Measurements from ENCODE around the gene LTBP1. TPM values are rescaled to one million over a fixed set of nuclear protein-coding genes. Genes with fewer than 3 reads are reported as not detected.

The LTBP1 gene
- total and polyA plus RNA-seq, 2 experiments from 2014 or later = 15.7 to 49.8 TPM

DNA sequence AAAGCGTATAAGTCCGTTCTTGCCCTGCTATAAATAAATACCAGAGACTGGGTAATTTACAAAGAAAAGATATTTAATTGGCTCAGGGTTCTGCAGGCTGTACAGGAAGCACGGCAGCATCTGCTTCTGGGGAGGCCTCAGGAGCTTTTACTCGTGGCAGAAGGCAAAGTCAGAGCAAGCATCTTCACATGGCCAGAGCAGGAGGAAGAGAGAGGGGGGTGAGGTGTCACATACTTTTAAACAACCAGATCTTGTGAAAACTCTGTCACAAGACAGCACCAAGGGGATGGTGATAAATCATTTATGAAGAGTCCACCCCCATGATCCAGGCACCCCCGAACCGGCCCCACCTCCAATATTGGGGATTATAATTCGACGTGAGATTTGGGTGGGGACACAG is 130.6 kb downstream of the LTBP1 start:
- H4K20me1 ChIP-seq (replicated peaks; ENCODE audit: insufficient read depth) = no peaks in the 10 kb centered on the region; the same call in 1 of the 2 replicates
- Mint-ChIP-seq H3K27me3 (ENCODE audit: insufficient read depth, low read depth, poor library complexity) (no peaks in the 10 kb centered on the region), H3K27ac (no peak overlapping the region), H3K4me1 (no peaks in the 10 kb centered on the region), H3K4me3 (no peak overlapping the region), H3K9me3 (no peaks in the 10 kb centered on the region; the same call in 2 of the 3 replicates), H3K36me3 (ENCODE audit: low read depth) (no peaks in the 10 kb centered on the region)
- ATAC-seq (no peak), DNase-seq (ENCODE audit: low spot score) (no peak)
- no peaks in the 10 kb centered on the region for H3K4me1 ChIP-seq (ENCODE audit: insufficient read depth)
- no peaks in the 10 kb centered on the region for H3F3A ChIP-seq (replicated peaks; ENCODE audit: low read depth)
- no peak overlapping the region for H3K4me2 ChIP-seq
- H3K4me3 ChIP-seq = no peak overlapping the region
- TF ChIP-seq, protein P1, sequence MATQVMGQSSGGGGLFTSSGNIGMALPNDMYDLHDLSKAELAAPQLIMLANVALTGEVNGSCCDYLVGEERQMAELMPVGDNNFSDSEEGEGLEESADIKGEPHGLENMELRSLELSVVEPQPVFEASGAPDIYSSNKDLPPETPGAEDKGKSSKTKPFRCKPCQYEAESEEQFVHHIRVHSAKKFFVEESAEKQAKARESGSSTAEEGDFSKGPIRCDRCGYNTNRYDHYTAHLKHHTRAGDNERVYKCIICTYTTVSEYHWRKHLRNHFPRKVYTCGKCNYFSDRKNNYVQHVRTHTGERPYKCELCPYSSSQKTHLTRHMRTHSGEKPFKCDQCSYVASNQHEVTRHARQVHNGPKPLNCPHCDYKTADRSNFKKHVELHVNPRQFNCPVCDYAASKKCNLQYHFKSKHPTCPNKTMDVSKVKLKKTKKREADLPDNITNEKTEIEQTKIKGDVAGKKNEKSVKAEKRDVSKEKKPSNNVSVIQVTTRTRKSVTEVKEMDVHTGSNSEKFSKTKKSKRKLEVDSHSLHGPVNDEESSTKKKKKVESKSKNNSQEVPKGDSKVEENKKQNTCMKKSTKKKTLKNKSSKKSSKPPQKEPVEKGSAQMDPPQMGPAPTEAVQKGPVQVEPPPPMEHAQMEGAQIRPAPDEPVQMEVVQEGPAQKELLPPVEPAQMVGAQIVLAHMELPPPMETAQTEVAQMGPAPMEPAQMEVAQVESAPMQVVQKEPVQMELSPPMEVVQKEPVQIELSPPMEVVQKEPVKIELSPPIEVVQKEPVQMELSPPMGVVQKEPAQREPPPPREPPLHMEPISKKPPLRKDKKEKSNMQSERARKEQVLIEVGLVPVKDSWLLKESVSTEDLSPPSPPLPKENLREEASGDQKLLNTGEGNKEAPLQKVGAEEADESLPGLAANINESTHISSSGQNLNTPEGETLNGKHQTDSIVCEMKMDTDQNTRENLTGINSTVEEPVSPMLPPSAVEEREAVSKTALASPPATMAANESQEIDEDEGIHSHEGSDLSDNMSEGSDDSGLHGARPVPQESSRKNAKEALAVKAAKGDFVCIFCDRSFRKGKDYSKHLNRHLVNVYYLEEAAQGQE (IDR thresholded peaks at IDR 0.05; ENCODE audit: unreplicated experiment) = no peak
- TF ChIP-seq JUNB (IDR thresholded peaks at IDR 0.05; ENCODE audit: unreplicated experiment) (no peak), ZNF331 (CRISPR knock-in tag; IDR thresholded peaks at IDR 0.05; ENCODE audit: low read depth) (no peak), EZH2phosphoT487 (IDR thresholded peaks at IDR 0.05; ENCODE audit: unreplicated experiment) (no peak), EZH2 (IDR thresholded peaks at IDR 0.05; ENCODE audit: low read depth, unreplicated experiment) (no peak), NANOG (IDR thresholded peaks at IDR 0.05; ENCODE audit: borderline replicate concordance) (no peak), CREB1 (CRISPR knock-in tag; IDR thresholded peaks at IDR 0.05; ENCODE audit: low read depth) (no peak), ZNF114 (CRISPR knock-in tag; IDR thresholded peaks at IDR 0.05) (no peak), POLR2AphosphoS5 (IDR thresholded peaks at IDR 0.05; ENCODE audit: low read depth) (no peak), STAT1 (IDR thresholded peaks at IDR 0.05; ENCODE audit: unreplicated experiment) (no peak)
- TF ChIP-seq, protein P2, sequence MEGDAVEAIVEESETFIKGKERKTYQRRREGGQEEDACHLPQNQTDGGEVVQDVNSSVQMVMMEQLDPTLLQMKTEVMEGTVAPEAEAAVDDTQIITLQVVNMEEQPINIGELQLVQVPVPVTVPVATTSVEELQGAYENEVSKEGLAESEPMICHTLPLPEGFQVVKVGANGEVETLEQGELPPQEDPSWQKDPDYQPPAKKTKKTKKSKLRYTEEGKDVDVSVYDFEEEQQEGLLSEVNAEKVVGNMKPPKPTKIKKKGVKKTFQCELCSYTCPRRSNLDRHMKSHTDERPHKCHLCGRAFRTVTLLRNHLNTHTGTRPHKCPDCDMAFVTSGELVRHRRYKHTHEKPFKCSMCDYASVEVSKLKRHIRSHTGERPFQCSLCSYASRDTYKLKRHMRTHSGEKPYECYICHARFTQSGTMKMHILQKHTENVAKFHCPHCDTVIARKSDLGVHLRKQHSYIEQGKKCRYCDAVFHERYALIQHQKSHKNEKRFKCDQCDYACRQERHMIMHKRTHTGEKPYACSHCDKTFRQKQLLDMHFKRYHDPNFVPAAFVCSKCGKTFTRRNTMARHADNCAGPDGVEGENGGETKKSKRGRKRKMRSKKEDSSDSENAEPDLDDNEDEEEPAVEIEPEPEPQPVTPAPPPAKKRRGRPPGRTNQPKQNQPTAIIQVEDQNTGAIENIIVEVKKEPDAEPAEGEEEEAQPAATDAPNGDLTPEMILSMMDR (conservative IDR thresholded peaks at IDR 0.05; ENCODE audit: low read depth in 2 of 2) = no peak
- TF ChIP-seq, protein P3, sequence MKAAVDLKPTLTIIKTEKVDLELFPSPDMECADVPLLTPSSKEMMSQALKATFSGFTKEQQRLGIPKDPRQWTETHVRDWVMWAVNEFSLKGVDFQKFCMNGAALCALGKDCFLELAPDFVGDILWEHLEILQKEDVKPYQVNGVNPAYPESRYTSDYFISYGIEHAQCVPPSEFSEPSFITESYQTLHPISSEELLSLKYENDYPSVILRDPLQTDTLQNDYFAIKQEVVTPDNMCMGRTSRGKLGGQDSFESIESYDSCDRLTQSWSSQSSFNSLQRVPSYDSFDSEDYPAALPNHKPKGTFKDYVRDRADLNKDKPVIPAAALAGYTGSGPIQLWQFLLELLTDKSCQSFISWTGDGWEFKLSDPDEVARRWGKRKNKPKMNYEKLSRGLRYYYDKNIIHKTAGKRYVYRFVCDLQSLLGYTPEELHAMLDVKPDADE (IDR thresholded peaks at IDR 0.05) = no peak
- TF ChIP-seq, protein P4, sequence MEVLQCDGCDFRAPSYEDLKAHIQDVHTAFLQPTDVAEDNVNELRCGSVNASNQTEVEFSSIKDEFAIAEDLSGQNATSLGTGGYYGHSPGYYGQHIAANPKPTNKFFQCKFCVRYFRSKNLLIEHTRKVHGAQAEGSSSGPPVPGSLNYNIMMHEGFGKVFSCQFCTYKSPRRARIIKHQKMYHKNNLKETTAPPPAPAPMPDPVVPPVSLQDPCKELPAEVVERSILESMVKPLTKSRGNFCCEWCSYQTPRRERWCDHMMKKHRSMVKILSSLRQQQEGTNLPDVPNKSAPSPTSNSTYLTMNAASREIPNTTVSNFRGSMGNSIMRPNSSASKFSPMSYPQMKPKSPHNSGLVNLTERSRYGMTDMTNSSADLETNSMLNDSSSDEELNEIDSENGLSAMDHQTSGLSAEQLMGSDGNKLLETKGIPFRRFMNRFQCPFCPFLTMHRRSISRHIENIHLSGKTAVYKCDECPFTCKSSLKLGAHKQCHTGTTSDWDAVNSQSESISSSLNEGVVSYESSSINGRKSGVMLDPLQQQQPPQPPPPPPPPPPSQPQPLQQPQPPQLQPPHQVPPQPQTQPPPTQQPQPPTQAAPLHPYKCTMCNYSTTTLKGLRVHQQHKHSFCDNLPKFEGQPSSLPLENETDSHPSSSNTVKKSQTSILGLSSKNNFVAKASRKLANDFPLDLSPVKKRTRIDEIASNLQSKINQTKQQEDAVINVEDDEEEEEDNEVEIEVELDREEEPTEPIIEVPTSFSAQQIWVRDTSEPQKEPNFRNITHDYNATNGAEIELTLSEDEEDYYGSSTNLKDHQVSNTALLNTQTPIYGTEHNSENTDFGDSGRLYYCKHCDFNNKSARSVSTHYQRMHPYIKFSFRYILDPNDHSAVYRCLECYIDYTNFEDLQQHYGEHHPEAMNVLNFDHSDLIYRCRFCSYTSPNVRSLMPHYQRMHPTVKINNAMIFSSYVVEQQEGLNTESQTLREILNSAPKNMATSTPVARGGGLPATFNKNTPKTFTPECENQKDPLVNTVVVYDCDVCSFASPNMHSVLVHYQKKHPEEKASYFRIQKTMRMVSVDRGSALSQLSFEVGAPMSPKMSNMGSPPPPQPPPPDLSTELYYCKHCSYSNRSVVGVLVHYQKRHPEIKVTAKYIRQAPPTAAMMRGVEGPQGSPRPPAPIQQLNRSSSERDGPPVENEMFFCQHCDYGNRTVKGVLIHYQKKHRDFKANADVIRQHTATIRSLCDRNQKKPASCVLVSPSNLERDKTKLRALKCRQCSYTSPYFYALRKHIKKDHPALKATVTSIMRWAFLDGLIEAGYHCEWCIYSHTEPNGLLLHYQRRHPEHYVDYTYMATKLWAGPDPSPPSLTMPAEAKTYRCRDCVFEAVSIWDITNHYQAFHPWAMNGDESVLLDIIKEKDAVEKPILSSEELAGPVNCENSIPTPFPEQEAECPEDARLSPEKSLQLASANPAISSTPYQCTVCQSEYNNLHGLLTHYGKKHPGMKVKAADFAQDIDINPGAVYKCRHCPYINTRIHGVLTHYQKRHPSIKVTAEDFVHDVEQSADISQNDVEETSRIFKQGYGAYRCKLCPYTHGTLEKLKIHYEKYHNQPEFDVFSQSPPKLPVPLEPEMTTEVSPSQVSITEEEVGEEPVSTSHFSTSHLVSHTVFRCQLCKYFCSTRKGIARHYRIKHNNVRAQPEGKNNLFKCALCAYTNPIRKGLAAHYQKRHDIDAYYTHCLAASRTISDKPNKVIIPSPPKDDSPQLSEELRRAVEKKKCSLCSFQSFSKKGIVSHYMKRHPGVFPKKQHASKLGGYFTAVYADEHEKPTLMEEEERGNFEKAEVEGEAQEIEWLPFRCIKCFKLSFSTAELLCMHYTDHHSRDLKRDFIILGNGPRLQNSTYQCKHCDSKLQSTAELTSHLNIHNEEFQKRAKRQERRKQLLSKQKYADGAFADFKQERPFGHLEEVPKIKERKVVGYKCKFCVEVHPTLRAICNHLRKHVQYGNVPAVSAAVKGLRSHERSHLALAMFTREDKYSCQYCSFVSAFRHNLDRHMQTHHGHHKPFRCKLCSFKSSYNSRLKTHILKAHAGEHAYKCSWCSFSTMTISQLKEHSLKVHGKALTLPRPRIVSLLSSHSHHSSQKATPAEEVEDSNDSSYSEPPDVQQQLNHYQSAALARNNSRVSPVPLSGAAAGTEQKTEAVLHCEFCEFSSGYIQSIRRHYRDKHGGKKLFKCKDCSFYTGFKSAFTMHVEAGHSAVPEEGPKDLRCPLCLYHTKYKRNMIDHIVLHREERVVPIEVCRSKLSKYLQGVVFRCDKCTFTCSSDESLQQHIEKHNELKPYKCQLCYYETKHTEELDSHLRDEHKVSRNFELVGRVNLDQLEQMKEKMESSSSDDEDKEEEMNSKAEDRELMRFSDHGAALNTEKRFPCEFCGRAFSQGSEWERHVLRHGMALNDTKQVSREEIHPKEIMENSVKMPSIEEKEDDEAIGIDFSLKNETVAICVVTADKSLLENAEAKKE (CRISPR knock-in tag; IDR thresholded peaks at IDR 0.05) = no peak
- no peaks in the 10 kb centered on the region; the same call in 1 of the 2 replicates for H3K36me3 ChIP-seq (ENCODE audit: insufficient read depth)
- no peak overlapping the region for H3K27ac ChIP-seq (ENCODE audit: low read depth)
- H3K9me2 ChIP-seq (ENCODE audit: insufficient read depth) = no peaks in the 10 kb centered on the region
- H3K27me3 ChIP-seq (ENCODE audit: insufficient read depth) = no peaks in the 10 kb centered on the region; the same call in 1 of the 2 replicates
- H3K79me2 ChIP-seq (replicated peaks; ENCODE audit: insufficient read depth) = no peaks in the 10 kb centered on the region
- no peak overlapping the region for H2AFZ ChIP-seq

Data from GM23338 (cell line).